Renal pelvis (tissue), 4 donors: Measurements from ENCODE around the gene CLEC2A. TPM values are rescaled to one million over a fixed set of nuclear protein-coding genes. Genes with fewer than 3 reads are reported as not detected.

Experiments used
- DNase-seq: peaks from one replicate; pipeline ENCODE4 v3.0.0-alpha.2; 2013
- polyA plus RNA-seq, 3 donors: library from polyadenylated mRNA; unstranded; fragments of 120-200 nt; gene quantifications; one replicate each; pipeline ENCODE4 v1.2.1, GENCODE V29; 2013; ENCODE audit not compliant: insufficient read length in 3 of 3

CLEC2A gene
- polyA plus RNA-seq, 3 donors, result not detected

- DNase-seq, result no peak
These were observed 2.9 kb upstream of the CLEC2A start for GRCh38 chr12:9935026-9935425.

GRCh38 chr12:9933958-9934357 is 1.8 kb upstream of the CLEC2A start:
- DNase-seq, result no peak

- no peak for DNase-seq
These were observed 925 bp downstream of the CLEC2A start for GRCh38 chr12:9931245-9931644.

GRCh38 chr12:9928607-9929006 is 3.6 kb downstream of the CLEC2A start:
- DNase-seq, result no peak

- DNase-seq, result no peak
These were observed 5.3 kb downstream of the CLEC2A start for GRCh38 chr12:9926876-9927275.

- DNase-seq, result peak; percentile 11
These were observed 6.3 kb downstream of the CLEC2A start for GRCh38 chr12:9925705-9926393.

GRCh38 chr12:9922429-9922828 is 9.7 kb downstream of the CLEC2A start:
- DNase-seq, result no peak

- no peak for DNase-seq
These were observed 11.7 kb downstream of the CLEC2A start for GRCh38 chr12:9920451-9920850.

- no peak for DNase-seq
These were observed 12.7 kb downstream of the CLEC2A start for GRCh38 chr12:9919443-9919842.

- no peak for DNase-seq
These were observed 20.5 kb downstream of the CLEC2A start for GRCh38 chr12:9911708-9912107.

GRCh38 chr12:9910716-9911421 is 21.3 kb downstream of the CLEC2A start:
- no peak for DNase-seq

- DNase-seq, result no peak
These were observed 22.4 kb downstream of the CLEC2A start for GRCh38 chr12:9909724-9910123.

- DNase-seq, result no peak
These were observed 23.8 kb downstream of the CLEC2A start for GRCh38 chr12:9908350-9908749.

GRCh38 chr12:9907769-9908168 is 24.4 kb downstream of the CLEC2A start:
- no peak for DNase-seq

- DNase-seq, result no peak
These were observed 25.3 kb downstream of the CLEC2A start for GRCh38 chr12:9906873-9907272.

GRCh38 chr12:9902539-9903228 is 29.5 kb downstream of the CLEC2A start:
- DNase-seq, result no peak

GRCh38 chr12:9900930-9901329 is 31.2 kb downstream of the CLEC2A start:
- DNase-seq, result no peak

GRCh38 chr12:9899209-9899608 is 33.0 kb downstream of the CLEC2A start:
- no peak for DNase-seq

- DNase-seq, result no peak
These were observed 34.6 kb downstream of the CLEC2A start for GRCh38 chr12:9897535-9897934.

- no peak for DNase-seq
These were observed 36.8 kb downstream of the CLEC2A start for GRCh38 chr12:9895215-9895971.

- DNase-seq, result no peak
These were observed 43.4 kb downstream of the CLEC2A start for GRCh38 chr12:9888665-9889273.

- DNase-seq, result no peak
These were observed 49.0 kb downstream of the CLEC2A start for GRCh38 chr12:9883175-9883574.
